ENCODE results near the gene FEM1C. TPM values are rescaled to one million over a fixed set of nuclear protein-coding genes. Genes with fewer than 3 reads are reported as not detected.

Gene FEM1C
- total and polyA plus RNA-seq, 10 of the 15 experiments (the other 5 are each of a cell fraction or from before 2014, with no cell fraction given), result 1.9 to 15.6 (median 8.0) TPM

DNA sequence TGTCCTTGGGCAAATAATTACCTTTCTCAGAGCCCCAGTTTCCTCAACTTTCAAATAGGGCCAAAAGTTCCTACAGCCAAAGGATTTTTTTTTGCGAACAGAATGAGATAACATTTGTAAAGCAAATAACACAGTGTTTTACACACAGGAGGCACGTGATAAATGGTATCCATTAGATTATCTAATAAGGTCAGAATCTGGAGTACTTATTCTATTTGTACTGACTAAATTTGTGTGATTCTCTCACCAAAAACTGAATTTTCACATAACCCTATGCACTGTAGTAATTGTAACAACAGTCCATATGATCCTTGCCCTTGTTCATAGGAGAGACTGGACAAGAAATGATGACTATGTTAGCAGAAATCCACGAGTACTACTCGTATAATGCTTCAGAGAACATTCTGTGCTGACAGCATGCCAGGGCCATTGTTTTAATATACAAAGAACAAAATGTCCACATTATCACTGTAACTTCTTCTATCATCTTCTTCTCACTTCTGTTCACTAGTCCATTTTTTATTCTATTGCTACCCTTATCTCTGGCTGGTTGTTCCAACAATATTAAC lies 13.9 kb upstream of the FEM1C start:
- 85% methylated on average over 4 of the region's 4 CpGs for WGBS (ENCODE audit: insufficient coverage, insufficient replicate concordance, low lambda C conversion rate, missing lambda C conversion rate)
- RAD21 ChIA-PET (ENCODE audit: unreplicated experiment), result interaction anchor here (1.0 kb wide), 1 partner anchor 8 kb away, joined by 4 read pairs; no protein-coding TSS in a partner anchor
- Histone ChIP-seq H3K9ac (ENCODE audit: control insufficient read depth, insufficient read depth, low read length) (no peak overlapping the region), H3K36me3 (ENCODE audit: control insufficient read depth in 2 of 2, insufficient read depth in 2 of 2, low read length in 1 of 2) (no peaks in the 10 kb centered on the region), H3K4me1 (ENCODE audit: control insufficient read depth, insufficient read depth, low read length) (no peaks in the 10 kb centered on the region), H2AFZ (ENCODE audit: control insufficient read depth, low read depth, low read length) (no peak overlapping the region), H4K20me1 (ENCODE audit: control insufficient read depth, insufficient read depth) (no peaks in the 10 kb centered on the region), H3K4me3 (no peak overlapping the region), H3K27ac (ENCODE audit: control insufficient read depth, insufficient read depth) (no peak overlapping the region), H3K4me2 (ENCODE audit: control insufficient read depth, insufficient read depth) (no peak overlapping the region), H3K79me2 (ENCODE audit: control insufficient read depth, insufficient read depth, low read length) (no peaks in the 10 kb centered on the region), H3K9me3 (replicated peaks; ENCODE audit: control insufficient read depth, insufficient read depth, low read length) (no peaks in the 10 kb centered on the region; the same call in 2 of the 3 replicates), H3K27me3 (replicated peaks in 1 of 2; ENCODE audit: control insufficient read depth in 2 of 2, insufficient read depth in 2 of 2, low read length in 1 of 2) (no peaks in the 10 kb centered on the region)
- FAIRE-seq (no peak), DNase-seq (ENCODE audit: low read depth, low spot score) (no peak), ATAC-seq (no peak)
- CTCF ChIA-PET, result interaction anchor here (1.1 to 1.5 kb wide), 2 partner anchors 7 to 12 kb away, joined by 4 to 7 read pairs; no protein-coding TSS in a partner anchor
- TF ChIP-seq IKZF1 (conservative IDR thresholded peaks at IDR 0.05) (no peak), CHD2 (IDR thresholded peaks at IDR 0.05; ENCODE audit: borderline replicate concordance, low read depth, low read length) (no peak), ZNF217 (IDR thresholded peaks at IDR 0.05) (no peak)
- TF ChIP-seq, protein P1, sequence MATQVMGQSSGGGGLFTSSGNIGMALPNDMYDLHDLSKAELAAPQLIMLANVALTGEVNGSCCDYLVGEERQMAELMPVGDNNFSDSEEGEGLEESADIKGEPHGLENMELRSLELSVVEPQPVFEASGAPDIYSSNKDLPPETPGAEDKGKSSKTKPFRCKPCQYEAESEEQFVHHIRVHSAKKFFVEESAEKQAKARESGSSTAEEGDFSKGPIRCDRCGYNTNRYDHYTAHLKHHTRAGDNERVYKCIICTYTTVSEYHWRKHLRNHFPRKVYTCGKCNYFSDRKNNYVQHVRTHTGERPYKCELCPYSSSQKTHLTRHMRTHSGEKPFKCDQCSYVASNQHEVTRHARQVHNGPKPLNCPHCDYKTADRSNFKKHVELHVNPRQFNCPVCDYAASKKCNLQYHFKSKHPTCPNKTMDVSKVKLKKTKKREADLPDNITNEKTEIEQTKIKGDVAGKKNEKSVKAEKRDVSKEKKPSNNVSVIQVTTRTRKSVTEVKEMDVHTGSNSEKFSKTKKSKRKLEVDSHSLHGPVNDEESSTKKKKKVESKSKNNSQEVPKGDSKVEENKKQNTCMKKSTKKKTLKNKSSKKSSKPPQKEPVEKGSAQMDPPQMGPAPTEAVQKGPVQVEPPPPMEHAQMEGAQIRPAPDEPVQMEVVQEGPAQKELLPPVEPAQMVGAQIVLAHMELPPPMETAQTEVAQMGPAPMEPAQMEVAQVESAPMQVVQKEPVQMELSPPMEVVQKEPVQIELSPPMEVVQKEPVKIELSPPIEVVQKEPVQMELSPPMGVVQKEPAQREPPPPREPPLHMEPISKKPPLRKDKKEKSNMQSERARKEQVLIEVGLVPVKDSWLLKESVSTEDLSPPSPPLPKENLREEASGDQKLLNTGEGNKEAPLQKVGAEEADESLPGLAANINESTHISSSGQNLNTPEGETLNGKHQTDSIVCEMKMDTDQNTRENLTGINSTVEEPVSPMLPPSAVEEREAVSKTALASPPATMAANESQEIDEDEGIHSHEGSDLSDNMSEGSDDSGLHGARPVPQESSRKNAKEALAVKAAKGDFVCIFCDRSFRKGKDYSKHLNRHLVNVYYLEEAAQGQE (IDR thresholded peaks at IDR 0.05; ENCODE audit: low read depth, low read length), result no peak
- in situ Hi-C loops (cut with MboI), result no loop called here
- BruUV-seq (replicated peaks), result no TSS peak
- SMC1A ChIA-PET (ENCODE audit: uncharacterized antibody, unreplicated experiment), result interaction anchor here (1.2 to 1.7 kb wide), 4 partner anchors 10 to 101 kb away, joined by 3 to 5 read pairs (median 4); no protein-coding TSS in a partner anchor
- POLR2A ChIA-PET, result interaction anchor here (0.7 kb wide), 1 partner anchor 462 kb away, joined by 3 read pairs; no protein-coding TSS in a partner anchor
- intact Hi-C loops (cut with micrococcal nuclease; ENCODE audit: unreplicated experiment), result no loop called here

Data from GM12878 (cell line).